COLO668 (cell line): Measurements from ENCODE around the gene RILP.
A peak's percentile ranks its signal among the peaks of the same experiment; 100 is the strongest.

Source experiments
- DNase-seq: peaks from one replicate; lab custom pipeline; 2025; ENCODE audit not compliant: unreplicated experiment; lab: John Stamatoyannopoulos, UW

The RILP gene

GRCh38 chr17:1629504-1630310 is 20.0 kb downstream of the RILP start:
- DNase-seq: peak; percentile 36

- DNase-seq: peak; percentile 92
Measured at GRCh38 chr17:1628856-1629503, 20.7 kb downstream of the RILP start.

DNA sequence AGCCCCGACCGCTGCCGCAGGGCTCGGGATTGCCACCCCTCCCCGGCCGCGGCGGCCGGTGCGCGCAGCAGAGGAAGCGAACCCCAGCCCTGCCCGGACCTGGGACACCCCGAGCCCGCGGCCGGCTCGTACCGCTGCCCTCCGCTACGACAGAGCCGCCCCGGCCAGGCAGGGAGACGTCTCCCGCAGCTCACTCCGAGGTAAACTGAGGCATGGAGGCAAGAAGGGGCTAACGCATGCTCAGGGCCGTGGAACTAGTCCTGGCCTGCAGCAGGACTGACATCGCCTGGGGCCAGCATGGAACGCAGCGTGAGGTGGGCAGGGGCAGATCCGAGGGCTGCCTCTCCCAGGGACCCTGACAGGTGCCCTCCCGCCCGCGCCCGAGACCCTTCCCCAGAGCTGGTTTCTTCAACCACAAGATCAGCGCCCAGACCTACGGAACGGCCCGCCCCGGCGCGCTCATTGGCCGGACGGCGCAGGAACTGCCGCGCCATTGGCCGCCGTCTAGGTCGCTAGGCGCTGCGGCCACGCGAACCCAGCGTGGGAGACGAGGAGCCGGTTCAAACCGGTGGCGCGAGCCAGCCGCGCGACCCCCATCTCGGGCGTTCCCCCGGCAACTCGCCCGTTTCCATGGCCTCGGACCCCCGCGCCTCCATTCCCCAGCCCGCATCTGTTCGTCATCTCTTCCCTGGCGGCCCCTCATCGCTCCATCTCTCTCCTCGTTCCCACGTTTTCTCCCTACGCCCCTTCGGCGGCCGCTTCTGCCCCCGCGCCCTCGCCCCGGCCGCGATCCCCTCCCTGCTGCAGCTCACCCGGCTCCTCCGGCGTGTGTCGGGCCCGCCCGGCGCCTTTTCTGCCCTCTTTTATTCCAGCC is 21.4 kb downstream of the RILP start, which contains the start of gene SLC43A2:
Gene SLC43A2, minus strand, starts transcription at position 853 of the 874 bp plus-strand sequence. CDS start 960 bp downstream, outside the sequence.
- DNase-seq: peak; percentile 86

- no peak for DNase-seq
Measured at GRCh38 chr17:1627182-1627981, 22.3 kb downstream of the RILP start.

DNA sequence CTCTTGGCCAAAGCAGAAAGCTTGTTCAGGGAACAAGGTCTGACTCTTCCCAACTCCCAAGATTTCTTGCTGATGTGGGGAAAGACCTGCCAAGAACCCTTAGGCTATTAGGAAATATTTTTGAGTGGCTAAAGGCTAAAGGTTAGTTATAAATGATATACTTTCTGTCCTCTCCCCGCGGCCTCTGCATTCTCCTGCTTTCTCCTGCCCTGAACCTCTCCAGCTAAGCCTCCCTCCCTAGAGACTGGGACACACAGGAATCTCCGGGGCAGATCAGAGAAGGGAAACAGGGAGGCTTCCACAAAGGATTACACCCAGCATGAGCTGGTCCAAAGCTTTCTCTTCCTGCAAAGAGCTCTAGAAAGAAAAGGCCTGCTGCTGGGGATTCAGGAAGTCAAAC is 23.3 kb downstream of the RILP start:
- no peak for DNase-seq

- DNase-seq: no peak
Measured at GRCh38 chr17:1625581-1625980, 24.1 kb downstream of the RILP start.

- no peak for DNase-seq
Measured at GRCh38 chr17:1625053-1625452, 24.6 kb downstream of the RILP start.

GRCh38 chr17:1624650-1625049 is 25.0 kb downstream of the RILP start:
- no peak for DNase-seq

- no peak for DNase-seq
Measured at GRCh38 chr17:1623057-1623630, 26.5 kb downstream of the RILP start.

GRCh38 chr17:1621273-1621954 is 28.3 kb downstream of the RILP start:
- DNase-seq: no peak

DNA sequence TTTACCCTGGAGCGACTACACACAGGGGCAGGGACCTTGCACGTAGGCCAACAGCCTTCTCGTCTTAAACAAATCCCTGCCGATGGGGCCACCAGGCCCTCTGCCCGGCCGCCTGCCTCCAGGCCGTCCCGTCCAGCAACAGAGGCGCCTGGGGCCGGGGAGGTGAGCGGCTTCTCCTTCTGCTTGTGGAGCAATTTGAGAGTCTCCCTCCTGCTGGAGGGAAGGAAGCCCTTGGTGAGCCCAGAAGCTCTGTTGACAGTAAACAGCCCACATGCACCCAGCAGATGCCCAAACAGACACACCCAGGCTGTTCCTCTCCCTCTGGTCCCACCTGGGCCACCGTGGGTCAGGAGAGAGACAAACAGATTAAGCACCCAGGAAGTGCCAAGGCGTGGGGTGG is 29.2 kb downstream of the RILP start:
- no peak for DNase-seq

GRCh38 chr17:1617620-1618174 is 32.0 kb downstream of the RILP start:
- no peak for DNase-seq

GRCh38 chr17:1616101-1616500 is 33.6 kb downstream of the RILP start:
- DNase-seq: no peak

DNA sequence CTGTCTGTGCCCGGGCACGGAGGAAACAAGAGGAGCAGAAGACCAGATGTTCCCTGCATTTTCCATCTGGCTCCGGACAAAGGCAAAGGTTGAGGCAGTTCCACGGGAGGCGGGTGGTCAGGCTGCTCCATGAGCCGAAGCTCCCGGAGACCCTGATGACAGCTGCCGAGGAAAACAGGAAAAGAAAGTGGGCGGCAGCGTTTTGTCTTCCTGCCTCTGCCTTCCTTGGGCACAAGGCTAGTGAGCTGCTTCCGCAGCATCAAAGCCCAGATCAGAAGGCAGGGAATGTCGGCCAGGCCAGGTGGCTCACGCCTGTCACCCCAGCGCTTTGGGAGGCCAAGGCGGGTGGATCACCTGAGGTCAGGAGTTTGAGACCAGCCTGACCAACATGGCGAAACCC is 37.3 kb downstream of the RILP start:
- DNase-seq: no peak

- DNase-seq: no peak
Measured at GRCh38 chr17:1611715-1612114, 38.0 kb downstream of the RILP start.

- no peak for DNase-seq
Measured at GRCh38 chr17:1608676-1609075, 41.0 kb downstream of the RILP start.

DNA sequence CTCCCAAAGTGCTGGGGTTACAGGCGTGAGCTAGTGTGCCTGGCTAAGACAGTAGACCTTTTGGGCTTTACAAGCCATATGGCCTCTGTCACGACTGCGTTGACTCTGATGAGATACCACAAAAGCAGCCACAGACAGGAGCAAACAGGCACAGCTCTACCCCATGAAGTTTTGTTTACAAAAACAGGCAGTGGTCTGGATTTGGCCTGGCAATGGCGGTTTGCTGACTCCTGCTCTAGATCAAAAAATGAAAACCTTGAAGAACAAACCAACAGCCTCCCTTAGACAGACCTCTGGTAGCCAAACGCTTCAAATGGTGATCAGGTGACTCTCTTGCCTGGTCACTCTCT is 41.7 kb downstream of the RILP start:
- no peak for DNase-seq

GRCh38 chr17:1606352-1606985 is 43.2 kb downstream of the RILP start:
- peak; percentile 9 for DNase-seq
